Gastrocnemius medialis (tissue), 4 donors: ENCODE results near the gene HUS1B. TPM values are rescaled to one million over a fixed set of nuclear protein-coding genes. Genes with fewer than 3 reads are reported as not detected.
A peak's percentile ranks its signal among the peaks of the same experiment; 100 is the strongest.

Source experiments
- ATAC-seq, 2 donors: fragments of 150-250 bp; one replicate each; pipeline ENCODE4 v1.9.1; 2016
- DNase-seq, 2 donors: peaks; one replicate each; pipeline ENCODE4 v3.0.0-alpha.2; 2019
- H3K27ac ChIP-seq, 4 donors: fragments of 200-600 bp; sonication (generic); 1 replicate in 1 of 4; 2 replicates in 3 of 4; pipeline ENCODE4 v1.5.1; 2016 to 2018; ENCODE audit warnings: mild to moderate bottlenecking in 2 of 4, moderate library complexity in 1 of 4
- H3K27me3 ChIP-seq, 3 donors: fragments of 200-600 bp; sonication (generic) in 2 of 3; 1 replicate in 1 of 3; 2 replicates in 2 of 3; pipeline versions ENCODE4 v1.5.1 to v1.6.0; 2016 to 2019; ENCODE audit warnings: mild to moderate bottlenecking in 1 of 3, moderate library complexity in 1 of 3
- H3K36me3 ChIP-seq, 2 donors: fragments of 200-600 bp; sonication (generic) in 1 of 2; one replicate each; pipeline ENCODE4 v1.5.1; 2017 to 2018
- H3K4me1 ChIP-seq, 2 donors: fragments of 200-600 bp; sonication (generic) in 1 of 2; one replicate each; pipeline ENCODE4 v1.5.1; 2016 to 2017; ENCODE audit warnings: mild to moderate bottlenecking in 2 of 2
- H3K4me3 ChIP-seq, 4 donors: fragments of 200-600 bp; sonication (generic) in 3 of 4; 1 replicate in 1 of 4; 2 replicates in 3 of 4; pipeline ENCODE4 v1.5.1; 2016 to 2019; ENCODE audit warnings: mild to moderate bottlenecking in 2 of 4
- H3K9me3 ChIP-seq, 3 donors: fragments of 200-600 bp; sonication (generic) in 2 of 3; 1 replicate in 1 of 3; 2 replicates in 2 of 3; pipeline ENCODE4 v1.5.1; 2016 to 2019
- CTCF ChIP-seq, 5 experiments: fragments of 450-650 bp in 3 of 5; fragments of 200-600 bp in 2 of 5; sonication (generic) in 2 of 5; IDR thresholded peaks in 4 of 5; conservative IDR thresholded peaks in 1 of 5; 1 replicate in 4 of 5; 2 replicates in 1 of 5; pipeline ENCODE4 v1.5.1; 2016 to 2019; ENCODE audit warnings: antibody characterized with exemption in 5 of 5, mild to moderate bottlenecking in 3 of 5, moderate library complexity in 3 of 5
- POLR2A ChIP-seq, 2 donors: fragments of 450-650 bp; IDR thresholded peaks; one replicate each; pipeline ENCODE4 v1.6.1; 2017; ENCODE audit warnings: antibody characterized with exemption in 2 of 2, mild to moderate bottlenecking in 2 of 2, moderate library complexity in 2 of 2
- in situ Hi-C, 4 donors: fragments of 200-750 bp; cut with MboI; loops; one replicate each; pipeline versions ENCODE4 v1.15.0 to v1.8.0; 2017; ENCODE audit warnings: low sequenced_read_pairs in 4 of 4
- intact Hi-C: fragments of 100-400 bp; cut with DNase I; formaldehyde crosslinking; loops from one replicate; pipeline ENCODE4 v1.15.1; 2023; ENCODE audit warnings: low total_unique reads
- total RNA-seq, 4 donors: library from RNA; depleted of rRNA; stranded (reverse); fragments of >200 nt; gene quantifications; one replicate each; pipeline versions ENCODE4 v1.1.0 to v1.2.3, GENCODE V29; 2016

HUS1B gene
- total RNA-seq, 4 donors from 2014 or later, result 0.97 TPM; not detected in 3

DNA sequence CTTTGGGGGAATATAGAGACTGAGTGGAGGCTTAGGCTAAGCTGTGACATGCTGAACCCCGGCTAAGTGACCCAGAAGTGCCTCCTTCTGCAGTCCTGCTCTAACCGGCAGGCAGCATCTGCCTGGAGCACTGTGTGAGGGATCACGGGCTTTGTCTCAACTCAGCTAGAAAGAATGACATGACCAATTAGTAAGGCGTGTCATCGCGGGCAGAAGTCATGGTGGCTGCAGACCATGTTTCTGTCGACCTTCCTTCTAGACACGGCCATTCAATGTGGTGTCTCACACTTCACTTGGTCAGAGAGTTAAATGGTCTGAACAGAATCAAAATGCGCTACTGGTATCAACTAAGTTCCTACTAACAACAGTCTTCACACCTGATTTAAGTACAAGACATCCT is 35.0 kb downstream of the HUS1B start:
- intact Hi-C loops (no loop called here), in situ Hi-C loops (no loop called here)
- H3K4me3 ChIP-seq, result no peak overlapping the region
- ATAC-seq, result no peak
- no peak for DNase-seq
- H3K27ac ChIP-seq, result no peak overlapping the region
- TF ChIP-seq POLR2A (IDR thresholded peaks at IDR 0.05) (no peak), CTCF (IDR thresholded peaks at IDR 0.05 in 4 of 5, conservative IDR thresholded peaks at IDR 0.05 in 1 of 5) (no peak)
- no peaks in the 10 kb centered on the region for H3K36me3 ChIP-seq
- peaks cover 7 to 14% of the 10 kb centered on the region in 2 donors for H3K4me1 ChIP-seq
- H3K27me3 ChIP-seq, result no peaks in the 10 kb centered on the region
- no peaks in the 10 kb centered on the region for H3K9me3 ChIP-seq

GRCh38 chr6:620950-621349 is 36.0 kb downstream of the HUS1B start:
- DNase-seq (no peak), ATAC-seq (no peak)
- no peaks in the 10 kb centered on the region for H3K36me3 ChIP-seq
- H3K4me3 ChIP-seq, result no peak overlapping the region
- TF ChIP-seq POLR2A (IDR thresholded peaks at IDR 0.05) (no peak), CTCF (IDR thresholded peaks at IDR 0.05 in 4 of 5, conservative IDR thresholded peaks at IDR 0.05 in 1 of 5) (no peak)
- intact Hi-C loops (no loop called here), in situ Hi-C loops (no loop called here)
- no peaks in the 10 kb centered on the region for H3K9me3 ChIP-seq
- H3K27me3 ChIP-seq, result no peaks in the 10 kb centered on the region
- H3K27ac ChIP-seq, result no peak overlapping the region
- peaks cover 7 to 12% of the 10 kb centered on the region in 2 donors for H3K4me1 ChIP-seq

GRCh38 chr6:620166-620565 is 36.7 kb downstream of the HUS1B start:
- TF ChIP-seq CTCF (IDR thresholded peaks at IDR 0.05 in 4 of 5, conservative IDR thresholded peaks at IDR 0.05 in 1 of 5) (no peak), POLR2A (IDR thresholded peaks at IDR 0.05) (no peak)
- no peaks in the 10 kb centered on the region for H3K27me3 ChIP-seq
- no peak overlapping the region for H3K27ac ChIP-seq
- peaks cover 0 to 5% of the 10 kb centered on the region in 2 donors for H3K36me3 ChIP-seq
- in situ Hi-C loops, result no loop called here
- H3K4me3 ChIP-seq, result no peak overlapping the region
- no peaks in the 10 kb centered on the region for H3K9me3 ChIP-seq
- DNase-seq (no peak), ATAC-seq (no peak)
- H3K4me1 ChIP-seq, result peaks cover 7% of the 10 kb centered on the region in 2 donors
- intact Hi-C loops, result no loop called here

- intact Hi-C loops (no loop called here), in situ Hi-C loops (no loop called here)
- peak; percentile 78 to 93 for ATAC-seq
- no peaks in the 10 kb centered on the region for H3K9me3 ChIP-seq
- TF ChIP-seq POLR2A (IDR thresholded peaks at IDR 0.05), result no peak
- peak in 2 of 5 experiments; percentile 21 to 47 for TF ChIP-seq CTCF (IDR thresholded peaks at IDR 0.05 in 4 of 5, conservative IDR thresholded peaks at IDR 0.05 in 1 of 5)
- H3K4me3 ChIP-seq, result no peak overlapping the region
- H3K36me3 ChIP-seq, result peaks cover 0 to 8% of the 10 kb centered on the region in 2 donors
- DNase-seq, result peak; percentile 23 to 54
- H3K4me1 ChIP-seq, result peaks cover 7% of the 10 kb centered on the region in 2 donors
- H3K27me3 ChIP-seq, result no peaks in the 10 kb centered on the region
- no peak overlapping the region for H3K27ac ChIP-seq
Observed at GRCh38 chr6:617456-618100, 39.3 kb downstream of the HUS1B start.

DNA sequence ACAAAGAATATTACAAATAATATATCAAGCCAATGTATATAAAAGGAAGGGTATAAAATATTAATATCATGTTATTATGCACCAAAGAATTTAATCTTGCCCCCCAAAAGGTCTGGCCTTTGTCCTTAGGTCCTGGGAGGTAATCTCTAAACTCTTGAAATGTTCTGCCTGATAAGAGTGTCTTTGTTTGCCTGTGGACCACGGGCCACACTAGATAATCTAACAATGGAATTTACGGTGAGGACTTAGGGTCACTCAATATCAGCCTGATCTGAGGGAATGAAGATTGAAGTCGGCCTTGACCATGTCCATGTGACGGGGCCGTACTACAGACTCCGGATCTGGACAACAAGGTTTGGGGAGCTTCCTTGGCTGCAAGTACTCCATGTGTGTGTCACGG is 42.9 kb downstream of the HUS1B start:
- H3K4me3 ChIP-seq, result no peak overlapping the region
- no peak for DNase-seq
- peaks cover 7% of the 10 kb centered on the region in 2 donors for H3K4me1 ChIP-seq
- in situ Hi-C loops (no loop called here), intact Hi-C loops (no loop called here)
- no peaks in the 10 kb centered on the region for H3K27me3 ChIP-seq
- H3K9me3 ChIP-seq, result no peaks in the 10 kb centered on the region
- ATAC-seq, result no peak
- peaks cover 0 to 13% of the 10 kb centered on the region in 2 donors for H3K36me3 ChIP-seq
- no peak for TF ChIP-seq CTCF (IDR thresholded peaks at IDR 0.05 in 4 of 5, conservative IDR thresholded peaks at IDR 0.05 in 1 of 5)
- no peak for TF ChIP-seq POLR2A (IDR thresholded peaks at IDR 0.05)
- H3K27ac ChIP-seq, result no peak overlapping the region
